GM12878 (cell line): ENCODE measurements around the gene PLPP2. TPM values are rescaled to one million over a fixed set of nuclear protein-coding genes. Genes with fewer than 3 reads are reported as not detected.
"Not testable (repeated sequence)": the region's sequence is repeated elsewhere in the genome, so short reads cannot be mapped to it uniquely, and the experiment has no call there.

ENCODE experiments used
- ATAC-seq: fragments of 200-7000 bp; cut with Tn5 transposase; 3 replicates; pipeline ENCODE4 v1.9.1; 2020; ENCODE audit warnings: mild to moderate bottlenecking, moderate library complexity
- BruUV-seq: library from RNA; stranded (reverse); fragments of 400-500 nt; replicated peaks from 2 replicates; lab custom pipeline; 2021; lab: Mats Ljungman, UMichigan
- CTCF ChIA-PET: fragments of 300-600 bp; sonication (Branson Sonifier 250); formaldehyde crosslinking; extraction: SDS; loops from one replicate; lab custom pipeline; 2021; ENCODE audit warnings: inconsistent platforms; lab: Yijun Ruan, JAX
- POLR2A ChIA-PET: fragments of 350-600 bp; formaldehyde crosslinking; extraction: SDS; loops from one replicate; lab custom pipeline; 2021; ENCODE audit warnings: inconsistent platforms; lab: Charles Lee
- RAD21 ChIA-PET: fragments of 300-600 bp; sonication (Branson Sonifier 250); formaldehyde crosslinking; loops from one replicate; lab custom pipeline; 2023; ENCODE audit warnings: antibody characterized with exemption; ENCODE audit not compliant: unreplicated experiment; lab: Charles Lee
- SMC1A ChIA-PET: fragments of 300-600 bp; sonication (Branson Sonifier 250); formaldehyde crosslinking; loops from one replicate; lab custom pipeline; 2023; ENCODE audit not compliant: unreplicated experiment, uncharacterized antibody; lab: Charles Lee
- DNase-seq: peaks from one replicate; pipeline ENCODE4 v3.0.0-alpha.2; 2011; ENCODE audit warnings: low read depth, low spot score
- FAIRE-seq: peaks from 3 replicates; lab custom pipeline; 2011; peaks lifted over from hg19 to GRCh38; lab: Jason Lieb, UNC
- H2AFZ ChIP-seq: 2 replicates; pipeline ENCODE4 v1.6.0; 2011; ENCODE audit warnings: low read depth, low read length, control low read depth; ENCODE audit not compliant: control insufficient read depth
- H3K27ac ChIP-seq: 2 replicates; pipeline ENCODE4 v1.5.1; 2011; ENCODE audit warnings: control low read depth; ENCODE audit not compliant: control insufficient read depth, insufficient read depth
- H3K27me3 ChIP-seq, 2 experiments: replicated peaks in 1 of 2; 2 replicates each; pipeline versions ENCODE4 v1.6.0 to v1.6.1; 2011; ENCODE audit warnings: low read length in 1 of 2; ENCODE audit not compliant: control insufficient read depth in 2 of 2, insufficient read depth in 2 of 2
- H3K36me3 ChIP-seq, 2 experiments: 2 replicates each; pipeline ENCODE4 v1.5.1; 2011; ENCODE audit warnings: low read length in 1 of 2; ENCODE audit not compliant: control insufficient read depth in 2 of 2, insufficient read depth in 2 of 2
- H3K4me1 ChIP-seq: 2 replicates; pipeline ENCODE4 v1.6.1; 2011; ENCODE audit warnings: mild to moderate bottlenecking, low read length, moderate library complexity, mixed read lengths; ENCODE audit not compliant: control insufficient read depth, insufficient read depth
- H3K4me2 ChIP-seq: 2 replicates; pipeline ENCODE4 v1.6.0; 2011; ENCODE audit warnings: control low read depth; ENCODE audit not compliant: control insufficient read depth, insufficient read depth
- H3K4me3 ChIP-seq: fragments of 200-600 bp; sonication (generic); 2 replicates; pipeline ENCODE4 v1.5.1; 2016
- H3K79me2 ChIP-seq: 2 replicates; pipeline ENCODE4 v1.6.0; 2011; ENCODE audit warnings: low read length; ENCODE audit not compliant: control insufficient read depth, insufficient read depth
- H3K9ac ChIP-seq: 2 replicates; pipeline ENCODE4 v1.8.0; 2011; ENCODE audit warnings: low read length, control low read depth, mixed read lengths; ENCODE audit not compliant: control insufficient read depth, insufficient read depth
- H3K9me3 ChIP-seq: replicated peaks from 3 replicates; pipeline ENCODE4 v1.5.1; 2011; ENCODE audit warnings: mild to moderate bottlenecking, low read length; ENCODE audit not compliant: control insufficient read depth, insufficient read depth
- H4K20me1 ChIP-seq: 2 replicates; pipeline ENCODE4 v1.6.0; 2011; ENCODE audit not compliant: control insufficient read depth, insufficient read depth
- BACH1 ChIP-seq: fragments of 450-650 bp; IDR thresholded peaks from 2 replicates; pipeline ENCODE4 v1.6.1; 2017; ENCODE audit warnings: mild to moderate bottlenecking, borderline replicate concordance
- FOXK2 ChIP-seq: fragments of 450-650 bp; IDR thresholded peaks from 2 replicates; pipeline ENCODE4 v1.6.1; 2017; ENCODE audit warnings: mild to moderate bottlenecking, moderate library complexity
- NFIC ChIP-seq: IDR thresholded peaks from 2 replicates; pipeline ENCODE4 v1.6.1; 2012; ENCODE audit warnings: low read depth, mild to moderate bottlenecking, inconsistent platforms, low read length, moderate library complexity
- TBL1XR1 ChIP-seq: IDR thresholded peaks from 2 replicates; pipeline ENCODE4 v1.6.1; 2012; ENCODE audit warnings: low read depth, low read length, improper control_type of control experiment
- WGBS: methylation state at CpG from one replicate; pipeline ENCODE4 v1.1.6; 2016; ENCODE audit warnings: low lambda C conversion rate; ENCODE audit not compliant: insufficient replicate concordance, insufficient coverage; ENCODE audit errors: missing lambda C conversion rate; 5-methylcytosine and 5-hydroxymethylcytosine counted together
- in situ Hi-C: fragments of 300-500 bp; cut with MboI; formaldehyde crosslinking; loops from 9 replicates; pipeline ENCODE4 v1.14.3; 2018; ENCODE audit warnings: mixed read lengths
- intact Hi-C: fragments of 100-400 bp; cut with micrococcal nuclease; formaldehyde crosslinking; loops from one replicate; pipeline ENCODE4 v1.14.2; 2022; ENCODE audit not compliant: unreplicated experiment
- polyA plus RNA-seq, 11 experiments: library from polyadenylated mRNA; depleted of rRNA in 4 of 11; unstranded in 6 of 11; stranded (reverse) in 5 of 11; fragments of >200 nt; fragmentation: Nextera tagmentation in 4 of 11; fragmentation: Illumina TruSeq in 1 of 11; extraction: Ambion mirVana in 4 of 11; extraction: Trizol in 1 of 11; gene quantifications; 1 replicate in 1 of 11; 2 replicates in 10 of 11; pipeline versions ENCODE4 v1.2.1 to v1.2.3, GENCODE V29; 2011 to 2016; ENCODE audit warnings: inconsistent platforms in 2 of 11, missing spikeins in 2 of 11, low read depth in 1 of 11
- total RNA-seq, 4 experiments: library from RNA; depleted of rRNA in 3 of 4; stranded (reverse); fragments of >200 nt in 3 of 4; fragmentation: Illumina TruSeq in 1 of 4; extraction: Trizol in 1 of 4; gene quantifications; 2 replicates each; pipeline versions ENCODE4 v1.2.1 to v1.2.3, GENCODE V29; 2013 to 2021
- TF ChIP-seq, protein P1 (sequence below): fragments of 450-650 bp; IDR thresholded peaks from 2 replicates; pipeline ENCODE4 v1.6.1; 2017; ENCODE audit warnings: mild to moderate bottlenecking
- TF ChIP-seq, protein P2 (sequence below): fragments of 450-650 bp; IDR thresholded peaks from 2 replicates; pipeline ENCODE4 v1.6.1; 2017; ENCODE audit warnings: mild to moderate bottlenecking, low read depth, inconsistent platforms; ENCODE audit not compliant: poor library complexity, severe bottlenecking
- TF ChIP-seq, protein P3 (sequence below): IDR thresholded peaks from 2 replicates; pipeline ENCODE4 v1.6.1; 2011; ENCODE audit warnings: borderline replicate concordance, low read depth, mild to moderate bottlenecking, moderate library complexity, low read length; ENCODE audit not compliant: insufficient read depth, poor library complexity, severe bottlenecking

Gene PLPP2
- total and polyA plus RNA-seq, 10 of the 15 experiments (the other 5 are each of a cell fraction or from before 2014, with no cell fraction given) = 0.04 to 0.62 (median 0.14) TPM; not detected in 7

DNA sequence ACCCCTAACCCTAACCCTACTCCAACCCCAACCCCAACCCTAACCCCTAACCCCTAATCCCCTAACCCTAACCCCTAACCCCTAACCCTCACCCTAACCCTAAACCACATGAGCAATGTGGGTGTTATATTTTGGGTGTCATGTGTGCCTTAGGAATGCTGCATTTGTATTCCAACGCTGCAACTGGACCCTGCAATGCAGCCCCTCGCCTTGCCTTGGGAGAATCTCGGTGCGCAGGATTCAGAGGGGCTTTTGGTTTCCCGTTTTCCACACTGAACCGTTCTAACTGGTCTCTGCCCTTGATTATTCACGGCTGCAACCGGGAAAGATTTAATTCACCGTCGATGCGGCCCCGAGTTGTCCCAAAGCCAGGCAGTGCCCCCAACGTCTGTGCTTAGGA is 45.3 kb downstream of the PLPP2 start:
- H3K27me3 ChIP-seq, H3K9ac ChIP-seq, H4K20me1 ChIP-seq, SMC1A ChIA-PET, H2AFZ ChIP-seq, DNase-seq, H3K79me2 ChIP-seq, H3K9me3 ChIP-seq, POLR2A ChIA-PET, H3K4me2 ChIP-seq, BruUV-seq, H3K36me3 ChIP-seq, in situ Hi-C loops, FAIRE-seq, H3K4me3 ChIP-seq, ATAC-seq, RAD21 ChIA-PET, intact Hi-C loops, CTCF ChIA-PET, H3K27ac ChIP-seq, H3K4me1 ChIP-seq: not testable (repeated sequence)
- 86% methylated on average over 13 of the region's 13 CpGs for WGBS

DNA sequence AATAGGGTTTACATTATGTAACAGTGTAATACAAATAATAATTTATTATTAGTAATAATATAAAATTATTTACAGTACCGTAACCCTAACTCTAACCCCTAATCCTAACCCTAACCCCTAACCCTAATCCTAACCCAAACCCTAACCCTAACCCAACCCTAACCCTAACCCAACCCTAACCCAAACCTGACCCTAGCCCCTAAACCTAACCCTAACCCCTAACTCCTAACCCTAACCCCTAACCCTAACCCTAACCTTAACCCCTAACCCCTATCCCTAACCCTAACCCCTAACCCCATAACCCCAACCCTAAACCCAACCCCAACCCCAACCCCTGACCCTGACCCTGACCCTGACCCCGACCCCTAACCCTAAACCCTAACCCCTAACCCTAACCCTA is 45.7 kb downstream of the PLPP2 start:
- 90% methylated on average over 2 of the region's 2 CpGs for WGBS
- RAD21 ChIA-PET = no interaction called here

More for the DNA sequence above, 45.7 kb downstream of the PLPP2 start:
- Histone ChIP-seq H2AFZ (no peak overlapping the region), H3K27ac (no peak overlapping the region), H3K9ac (no peak overlapping the region), H3K4me2 (no peak overlapping the region), H3K79me2 (no peaks in the 10 kb centered on the region), H3K27me3 (no peaks in the 10 kb centered on the region), H3K9me3 (no peaks in the 10 kb centered on the region), H3K4me1 (no peaks in the 10 kb centered on the region), H3K4me3 (no peak overlapping the region), H4K20me1 (no peaks in the 10 kb centered on the region), H3K36me3 (no peaks in the 10 kb centered on the region)
- intact Hi-C loops (no loop called here), in situ Hi-C loops (no loop called here)
- POLR2A ChIA-PET = no interaction called here
- SMC1A ChIA-PET = no interaction called here
- no peak for TF ChIP-seq FOXK2
- TF ChIP-seq, protein P1, sequence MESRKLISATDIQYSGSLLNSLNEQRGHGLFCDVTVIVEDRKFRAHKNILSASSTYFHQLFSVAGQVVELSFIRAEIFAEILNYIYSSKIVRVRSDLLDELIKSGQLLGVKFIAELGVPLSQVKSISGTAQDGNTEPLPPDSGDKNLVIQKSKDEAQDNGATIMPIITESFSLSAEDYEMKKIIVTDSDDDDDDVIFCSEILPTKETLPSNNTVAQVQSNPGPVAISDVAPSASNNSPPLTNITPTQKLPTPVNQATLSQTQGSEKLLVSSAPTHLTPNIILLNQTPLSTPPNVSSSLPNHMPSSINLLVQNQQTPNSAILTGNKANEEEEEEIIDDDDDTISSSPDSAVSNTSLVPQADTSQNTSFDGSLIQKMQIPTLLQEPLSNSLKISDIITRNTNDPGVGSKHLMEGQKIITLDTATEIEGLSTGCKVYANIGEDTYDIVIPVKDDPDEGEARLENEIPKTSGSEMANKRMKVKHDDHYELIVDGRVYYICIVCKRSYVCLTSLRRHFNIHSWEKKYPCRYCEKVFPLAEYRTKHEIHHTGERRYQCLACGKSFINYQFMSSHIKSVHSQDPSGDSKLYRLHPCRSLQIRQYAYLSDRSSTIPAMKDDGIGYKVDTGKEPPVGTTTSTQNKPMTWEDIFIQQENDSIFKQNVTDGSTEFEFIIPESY = no peak
- TF ChIP-seq NFIC = no peak
- TF ChIP-seq TBL1XR1 = no peak
- TF ChIP-seq, protein P2, sequence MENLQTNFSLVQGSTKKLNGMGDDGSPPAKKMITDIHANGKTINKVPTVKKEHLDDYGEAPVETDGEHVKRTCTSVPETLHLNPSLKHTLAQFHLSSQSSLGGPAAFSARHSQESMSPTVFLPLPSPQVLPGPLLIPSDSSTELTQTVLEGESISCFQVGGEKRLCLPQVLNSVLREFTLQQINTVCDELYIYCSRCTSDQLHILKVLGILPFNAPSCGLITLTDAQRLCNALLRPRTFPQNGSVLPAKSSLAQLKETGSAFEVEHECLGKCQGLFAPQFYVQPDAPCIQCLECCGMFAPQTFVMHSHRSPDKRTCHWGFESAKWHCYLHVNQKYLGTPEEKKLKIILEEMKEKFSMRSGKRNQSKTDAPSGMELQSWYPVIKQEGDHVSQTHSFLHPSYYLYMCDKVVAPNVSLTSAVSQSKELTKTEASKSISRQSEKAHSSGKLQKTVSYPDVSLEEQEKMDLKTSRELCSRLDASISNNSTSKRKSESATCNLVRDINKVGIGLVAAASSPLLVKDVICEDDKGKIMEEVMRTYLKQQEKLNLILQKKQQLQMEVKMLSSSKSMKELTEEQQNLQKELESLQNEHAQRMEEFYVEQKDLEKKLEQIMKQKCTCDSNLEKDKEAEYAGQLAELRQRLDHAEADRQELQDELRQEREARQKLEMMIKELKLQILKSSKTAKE = no peak
- TF ChIP-seq, protein P3, sequence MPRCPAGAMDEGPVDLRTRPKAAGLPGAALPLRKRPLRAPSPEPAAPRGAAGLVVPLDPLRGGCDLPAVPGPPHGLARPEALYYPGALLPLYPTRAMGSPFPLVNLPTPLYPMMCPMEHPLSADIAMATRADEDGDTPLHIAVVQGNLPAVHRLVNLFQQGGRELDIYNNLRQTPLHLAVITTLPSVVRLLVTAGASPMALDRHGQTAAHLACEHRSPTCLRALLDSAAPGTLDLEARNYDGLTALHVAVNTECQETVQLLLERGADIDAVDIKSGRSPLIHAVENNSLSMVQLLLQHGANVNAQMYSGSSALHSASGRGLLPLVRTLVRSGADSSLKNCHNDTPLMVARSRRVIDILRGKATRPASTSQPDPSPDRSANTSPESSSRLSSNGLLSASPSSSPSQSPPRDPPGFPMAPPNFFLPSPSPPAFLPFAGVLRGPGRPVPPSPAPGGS = no peak
- TF ChIP-seq BACH1 = no peak
- ATAC-seq (no peak), DNase-seq (no peak), FAIRE-seq (no peak)
- BruUV-seq = no TSS peak
- CTCF ChIA-PET = no interaction called here
